GM19043 (cell line): ENCODE data around the gene KIR3DL3.
"Not testable (repeated sequence)": the region's sequence is repeated elsewhere in the genome, so short reads cannot be mapped to it uniquely, and the experiment has no call there.

Source experiments
- ATAC-seq: cut with Tn5 transposase; IDR thresholded peaks from one replicate; pipeline ENCODE4 v1.9.1; 2021; ENCODE audit warnings: low read depth; ENCODE audit not compliant: unreplicated experiment

The KIR3DL3 gene

DNA sequence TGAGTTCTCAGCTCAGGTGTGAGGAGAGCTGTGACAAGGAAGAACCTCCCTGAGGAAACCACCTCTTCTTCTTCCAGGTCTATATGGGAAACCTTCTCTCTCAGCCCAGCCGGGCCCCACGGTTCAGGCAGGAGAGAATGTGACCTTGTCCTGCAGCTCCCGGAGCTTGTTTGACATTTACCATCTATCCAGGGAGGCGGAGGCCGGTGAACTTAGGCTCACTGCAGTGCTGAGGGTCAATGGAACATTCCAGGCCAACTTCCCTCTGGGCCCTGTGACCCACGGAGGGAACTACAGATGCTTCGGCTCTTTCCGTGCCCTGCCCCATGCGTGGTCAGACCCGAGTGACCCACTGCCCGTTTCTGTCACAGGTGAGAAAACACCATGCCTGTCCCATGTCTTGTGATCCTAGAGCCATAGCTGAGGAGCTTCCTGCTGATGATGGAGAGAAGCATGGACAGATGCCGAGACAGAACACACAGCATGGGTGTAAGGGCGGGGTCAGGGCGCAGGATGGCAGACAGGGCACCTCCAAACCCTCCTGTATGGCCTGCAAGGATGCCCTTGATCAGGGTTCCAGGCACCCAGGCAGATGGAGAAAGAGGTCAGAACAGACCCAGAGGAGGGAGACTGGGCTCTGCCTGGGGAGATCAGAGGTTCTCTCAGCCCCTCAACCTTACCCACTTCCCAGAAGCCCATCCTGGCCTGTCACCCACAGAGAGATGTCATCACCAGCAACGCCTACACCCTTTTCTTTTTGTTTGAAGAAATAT, 5.4 kb downstream of the KIR3DL3 start:
- ATAC-seq: no peak

DNA sequence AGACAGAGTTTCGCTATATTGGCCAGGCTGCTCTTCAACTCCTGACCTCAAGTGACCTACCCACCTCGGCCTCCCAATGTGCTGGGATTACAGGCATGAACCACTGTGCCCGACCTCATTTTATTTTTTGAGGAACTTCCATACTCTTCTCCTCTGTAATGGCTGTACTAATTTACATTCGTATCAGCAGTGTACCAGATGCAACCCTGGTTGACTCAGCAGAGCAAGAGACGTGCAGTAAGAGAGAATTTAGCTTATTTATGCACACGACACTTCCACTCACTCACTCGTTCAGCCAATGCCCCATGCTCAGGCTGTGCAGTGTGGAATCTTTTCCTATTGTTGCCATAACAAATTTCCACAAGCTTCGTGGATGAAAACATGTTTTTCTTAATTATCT, 6.9 kb downstream of the KIR3DL3 start:
- ATAC-seq: no peak

- ATAC-seq: not testable (repeated sequence)
Observed at GRCh38 chr19:54738306-54738705, 14.1 kb downstream of the KIR3DL3 start, which contains the start of gene KIR2DL3. Gene KIR2DL3 (plus strand): TSS chr19:54738513. CDS start chr19:54738546, 33 bp downstream.

DNA sequence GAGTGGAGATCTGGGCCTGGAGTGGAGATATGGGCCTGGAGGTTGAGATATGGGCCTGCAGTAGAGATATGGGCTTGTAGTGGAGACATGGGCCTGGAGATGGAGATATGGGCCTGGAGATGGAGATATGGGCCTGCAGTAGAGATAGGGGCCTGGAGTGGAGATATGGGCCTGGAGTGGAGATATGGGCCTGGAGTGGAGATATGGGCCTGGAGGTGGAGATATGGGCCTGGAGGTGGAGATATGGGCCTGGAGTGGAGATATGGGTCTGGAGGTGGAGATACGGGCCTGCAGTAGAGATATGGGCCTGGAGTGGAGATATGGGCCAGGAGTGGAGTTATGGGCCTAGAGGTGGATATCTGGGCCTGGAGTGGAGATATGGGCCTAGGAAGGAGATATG, 14.5 kb downstream of the KIR3DL3 start:
- ATAC-seq: no peak

DNA sequence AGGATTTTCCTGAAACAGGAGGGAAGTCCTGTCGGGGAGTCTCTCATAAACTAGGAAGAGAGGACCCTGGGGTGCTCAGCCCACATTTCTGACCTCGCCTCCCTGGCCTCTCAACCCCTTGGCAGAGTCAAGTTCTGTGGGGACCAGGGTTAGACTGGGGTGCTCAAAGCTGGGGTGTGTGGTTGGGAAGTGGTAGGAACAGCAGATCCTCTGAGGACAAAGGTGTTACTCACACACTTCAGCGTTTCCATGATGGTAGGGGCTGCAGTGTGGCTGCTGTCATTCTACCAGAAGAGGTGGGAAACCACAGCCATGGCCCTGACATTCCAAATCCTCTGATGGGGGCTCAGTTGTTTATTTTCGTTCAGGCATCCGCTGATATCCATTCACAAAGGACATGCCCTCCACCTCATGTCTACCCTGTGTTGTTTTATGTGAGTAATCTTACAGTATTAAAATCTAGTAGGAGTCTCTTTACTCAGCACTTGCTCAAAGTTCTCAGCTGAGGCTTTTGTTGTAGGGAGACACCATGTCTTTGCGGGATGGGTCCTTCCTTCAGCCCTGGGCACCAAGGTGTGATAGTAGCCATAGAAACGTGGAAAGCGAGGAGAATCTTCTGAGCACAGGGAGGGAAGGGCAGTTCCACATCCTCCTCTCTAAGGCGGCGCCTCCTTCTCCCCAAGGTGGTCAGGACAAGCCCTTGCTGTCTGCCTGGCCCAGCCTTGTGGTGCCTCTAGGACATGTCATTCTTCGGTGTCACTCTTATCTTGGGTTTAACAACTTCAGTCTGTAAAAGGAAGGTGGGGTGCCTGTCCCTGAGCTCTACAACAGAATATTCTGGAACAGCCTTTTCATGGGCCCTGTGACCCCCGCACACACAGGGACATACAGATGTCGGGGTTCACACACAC, 15.6 kb downstream of the KIR3DL3 start:
- ATAC-seq: no peak

GRCh38 chr19:54741950-54742349, 17.7 kb downstream of the KIR3DL3 start:
- ATAC-seq: not testable (repeated sequence)

GRCh38 chr19:54744080-54744479, 19.8 kb downstream of the KIR3DL3 start:
- ATAC-seq: not testable (repeated sequence)

DNA sequence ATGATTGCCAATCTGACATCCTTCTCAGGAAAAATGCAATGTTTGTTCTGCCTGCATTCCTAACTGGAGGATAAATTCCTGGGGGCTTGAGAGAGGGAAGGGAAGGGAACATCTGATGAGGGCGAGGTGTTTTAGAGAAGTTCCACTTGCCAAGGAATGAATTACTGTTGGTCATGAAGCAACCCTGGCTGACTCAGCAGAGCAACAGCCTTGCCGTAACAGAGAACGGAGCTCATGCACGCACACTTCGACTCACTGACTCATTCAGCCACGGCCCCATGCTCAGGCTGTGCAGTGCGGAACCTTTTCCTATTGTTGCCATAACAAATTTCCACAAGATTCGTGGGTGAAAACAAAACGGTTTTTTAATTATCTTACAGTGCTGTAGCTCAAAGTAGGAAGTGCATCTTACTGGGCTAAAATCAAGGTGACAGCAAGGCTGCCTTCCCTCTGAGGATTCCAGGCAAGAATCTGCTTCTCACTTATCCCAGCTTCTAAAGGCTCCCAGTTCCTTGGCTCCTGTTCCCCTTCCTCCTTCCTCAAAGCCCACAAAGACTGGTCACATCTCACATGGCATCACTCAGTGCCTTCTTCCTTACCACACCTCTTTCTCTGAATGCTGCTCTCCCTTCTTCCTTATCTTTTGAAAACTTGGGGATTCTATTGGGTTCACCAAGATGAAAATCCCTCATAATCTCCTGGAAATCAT, 23.5 kb downstream of the KIR3DL3 start:
- not testable (repeated sequence) for ATAC-seq

DNA sequence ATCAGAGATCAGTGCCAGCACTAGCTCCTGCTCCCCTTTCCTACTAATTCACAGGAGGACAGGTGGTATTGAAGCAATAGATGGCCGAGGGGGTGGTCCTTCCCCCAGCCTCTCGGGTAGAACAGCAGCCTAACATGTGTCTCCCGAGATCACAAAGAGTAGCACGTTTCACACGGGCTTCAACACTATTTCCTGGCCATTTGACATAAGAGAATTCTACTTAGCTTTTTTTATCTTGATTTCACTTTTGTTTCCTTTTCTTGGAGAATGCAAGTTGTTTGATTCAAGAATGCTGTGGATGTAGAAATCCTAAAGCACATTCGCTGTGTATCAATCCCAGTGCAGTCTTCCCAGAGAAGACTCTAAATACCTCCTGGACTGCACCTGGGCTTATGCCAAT, 26.0 kb downstream of the KIR3DL3 start:
- not testable (repeated sequence) for ATAC-seq

DNA sequence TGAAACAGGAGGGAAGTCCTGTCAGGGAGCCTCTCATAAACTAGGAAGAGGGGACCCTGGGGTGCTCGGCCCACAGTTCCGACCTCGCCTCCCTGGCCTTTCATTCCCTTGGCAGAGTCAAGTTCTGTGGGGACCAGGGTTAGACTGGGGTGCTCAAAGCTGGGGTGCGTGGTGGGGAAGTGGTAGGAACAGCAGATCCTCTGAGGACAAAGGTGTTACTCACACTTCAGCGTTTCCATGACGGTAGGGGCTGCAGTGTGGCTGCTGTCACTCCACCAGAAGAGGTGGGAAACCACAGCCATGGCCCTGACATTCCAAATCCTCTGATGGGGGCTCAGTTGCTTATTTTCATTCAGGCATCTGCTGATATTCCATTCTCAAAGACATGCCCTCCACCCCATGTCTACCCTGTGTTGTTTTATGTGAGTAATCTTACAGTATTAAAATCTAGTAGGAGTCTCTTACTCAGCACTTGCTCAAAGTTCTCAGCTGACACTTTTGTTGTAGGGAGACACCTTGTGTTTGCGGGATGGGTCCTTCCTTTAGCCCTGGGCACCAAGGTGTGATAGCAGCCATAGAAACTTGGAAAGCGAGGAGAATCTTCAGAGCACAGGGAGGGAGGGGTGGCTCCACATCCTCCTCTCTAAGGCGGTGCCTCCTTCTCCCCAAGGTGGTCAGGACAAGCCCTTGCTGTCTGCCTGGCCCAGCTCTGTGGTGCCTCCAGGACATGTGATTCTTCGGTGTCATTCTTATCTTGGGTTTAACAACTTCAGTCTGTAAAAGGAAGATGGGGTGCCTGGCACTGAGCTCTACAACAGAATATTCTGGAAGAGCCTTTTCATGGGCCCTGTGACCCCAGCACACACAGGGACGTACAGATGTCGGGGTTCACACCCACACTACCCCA, 32.2 kb downstream of the KIR3DL3 start:
- not testable (repeated sequence) for ATAC-seq

GRCh38 chr19:54758577-54758976, 34.3 kb downstream of the KIR3DL3 start:
- not testable (repeated sequence) for ATAC-seq

DNA sequence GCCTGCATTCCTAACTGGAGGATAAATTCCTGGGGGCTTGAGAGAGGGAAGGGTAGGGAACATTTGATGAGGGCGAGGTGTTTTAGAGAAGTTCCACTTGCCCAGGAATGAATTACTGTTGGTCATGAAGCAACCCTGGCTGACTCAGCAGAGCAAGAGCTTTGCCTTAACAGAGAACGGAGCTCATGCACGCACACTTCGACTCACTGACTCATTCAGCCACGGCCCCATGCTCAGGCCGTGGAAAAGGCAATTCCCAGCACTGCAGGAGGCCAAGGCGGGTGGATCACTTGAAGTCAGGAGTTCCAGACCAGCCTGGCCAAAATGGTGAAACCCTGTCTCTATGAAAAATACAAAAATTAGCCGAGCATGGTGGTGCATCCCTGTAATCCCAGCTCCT, 40.0 kb downstream of the KIR3DL3 start:
- not testable (repeated sequence) for ATAC-seq

- ATAC-seq: not testable (repeated sequence)
Observed at GRCh38 chr19:54766464-54766863, 42.2 kb downstream of the KIR3DL3 start.

DNA sequence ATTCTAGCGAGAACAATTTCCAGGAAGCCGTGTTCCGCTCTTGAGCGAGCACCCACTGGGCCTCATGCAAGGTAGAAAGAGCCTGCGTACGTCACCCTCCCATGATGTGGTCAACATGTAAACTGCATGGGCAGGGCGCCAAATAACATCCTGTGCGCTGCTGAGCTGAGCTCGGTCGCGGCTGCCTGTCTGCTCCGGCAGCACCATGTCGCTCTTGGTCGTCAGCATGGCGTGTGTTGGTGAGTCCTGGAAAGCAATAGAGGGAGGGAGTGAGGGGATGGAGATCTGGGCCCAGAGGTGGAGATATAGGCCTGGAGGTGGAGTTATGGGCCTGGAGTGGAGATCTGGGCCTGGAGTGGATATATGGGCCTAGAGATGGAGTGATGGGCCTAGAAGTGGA, 45.4 kb downstream of the KIR3DL3 start, which contains the start of gene KIR2DL1:
TSS of gene KIR2DL1 (plus strand) at position 148 of the 400 bp plus-strand sequence. CDS start at position 206, 58 bp downstream.
- ATAC-seq: not testable (repeated sequence)

GRCh38 chr19:54770511-54770910, 46.3 kb downstream of the KIR3DL3 start:
- ATAC-seq: not testable (repeated sequence)

- not testable (repeated sequence) for ATAC-seq
Observed at GRCh38 chr19:54771018-54771960, 47.0 kb downstream of the KIR3DL3 start.

- ATAC-seq: not testable (repeated sequence)
Observed at GRCh38 chr19:54772666-54773065, 48.4 kb downstream of the KIR3DL3 start.

- not testable (repeated sequence) for ATAC-seq
Observed at GRCh38 chr19:54775095-54775815, 51.0 kb downstream of the KIR3DL3 start.
